ENCODE results near the gene CD68. TPM values are rescaled to one million over a fixed set of nuclear protein-coding genes. Genes with fewer than 3 reads are reported as not detected.

CD68 gene
- total RNA-seq, 1 donor: 9.1 TPM

- no peak for TF ChIP-seq CTCF (IDR thresholded peaks at IDR 0.05; ENCODE audit: insufficient read depth, low read depth, low read length)
- DNase-seq (ENCODE audit: low read depth): no peak
- H3K4me3 ChIP-seq (ENCODE audit: low read depth, low read length): no peak overlapping the region
These were observed 9.1 kb upstream of the CD68 start for GRCh38 chr17:7570351-7570750.

GRCh38 chr17:7572338-7572587 lies 7.2 kb upstream of the CD68 start:
- DNase-seq (ENCODE audit: low read depth): no peak
- peak overlapping the region; percentile 66 for H3K4me3 ChIP-seq (ENCODE audit: low read depth, low read length)
- TF ChIP-seq CTCF (IDR thresholded peaks at IDR 0.05; ENCODE audit: insufficient read depth, low read depth, low read length): no peak

GRCh38 chr17:7572588-7573323 lies 6.7 kb upstream of the CD68 start:
- TF ChIP-seq CTCF (IDR thresholded peaks at IDR 0.05; ENCODE audit: insufficient read depth, low read depth, low read length): no peak
- DNase-seq (ENCODE audit: low read depth): peak; percentile 100
- peak overlapping the region; percentile 95 for H3K4me3 ChIP-seq (ENCODE audit: low read depth, low read length)

- DNase-seq (ENCODE audit: low read depth): peak; percentile 96
- peak overlapping the region; percentile 95 for H3K4me3 ChIP-seq (ENCODE audit: low read depth, low read length)
- no peak for TF ChIP-seq CTCF (IDR thresholded peaks at IDR 0.05; ENCODE audit: insufficient read depth, low read depth, low read length)
These were observed 5.9 kb upstream of the CD68 start for GRCh38 chr17:7573324-7574080.

- DNase-seq (ENCODE audit: low read depth): no peak
- TF ChIP-seq CTCF (IDR thresholded peaks at IDR 0.05; ENCODE audit: insufficient read depth, low read depth, low read length): no peak
- H3K4me3 ChIP-seq (ENCODE audit: low read depth, low read length): peak overlapping the region; percentile 95
These were observed 5.1 kb upstream of the CD68 start for GRCh38 chr17:7574176-7574953.

- H3K4me3 ChIP-seq (ENCODE audit: low read depth, low read length): peak overlapping the region; percentile 95
- DNase-seq (ENCODE audit: low read depth): no peak
- TF ChIP-seq CTCF (IDR thresholded peaks at IDR 0.05; ENCODE audit: insufficient read depth, low read depth, low read length): no peak
These were observed 4.0 kb upstream of the CD68 start for GRCh38 chr17:7575481-7575883.

Data from fibroblast of villous mesenchyme (primary cell).